Bronchial epithelial cell (primary cell): Measurements from ENCODE around the gene GPRIN1. TPM values are rescaled to one million over a fixed set of nuclear protein-coding genes. Genes with fewer than 3 reads are reported as not detected.
"Not testable (repeated sequence)": the region's sequence is repeated elsewhere in the genome, so short reads cannot be mapped to it uniquely, and the experiment has no call there.

Source experiments
- DNase-seq: peaks from one replicate; pipeline ENCODE4 v3.0.0-alpha.2; 2010; ENCODE audit warnings: low read depth
- FAIRE-seq: peaks from 2 replicates; lab custom pipeline; 2011; peaks lifted over from hg19 to GRCh38; lab: Jason Lieb, UNC
- H3K27me3 ChIP-seq: 2 replicates; pipeline ENCODE4 v1.5.1; 2011; ENCODE audit warnings: low read length; ENCODE audit not compliant: control insufficient read depth, insufficient read depth
- H3K36me3 ChIP-seq: 2 replicates; pipeline ENCODE4 v1.5.1; 2011; ENCODE audit warnings: low read length; ENCODE audit not compliant: control insufficient read depth, insufficient read depth
- H3K4me3 ChIP-seq: 2 replicates; pipeline ENCODE4 v1.5.1; 2011; ENCODE audit warnings: mild to moderate bottlenecking, low read depth, low read length, control low read depth
- total RNA-seq: library from RNA; depleted of rRNA; stranded (reverse); fragments of >200 nt; gene quantifications from 2 replicates; pipeline ENCODE4 v1.2.1, GENCODE V29; 2014
- TF ChIP-seq, protein P1 (sequence below): IDR thresholded peaks from 2 replicates; pipeline ENCODE4 v1.5.1; 2011; ENCODE audit warnings: mild to moderate bottlenecking, moderate library complexity, low read length, control low read depth, inconsistent platforms; ENCODE audit not compliant: insufficient read depth, severe bottlenecking

The GPRIN1 gene
- total RNA-seq, 1 donor from 2014 or later = 1.6 TPM

DNA sequence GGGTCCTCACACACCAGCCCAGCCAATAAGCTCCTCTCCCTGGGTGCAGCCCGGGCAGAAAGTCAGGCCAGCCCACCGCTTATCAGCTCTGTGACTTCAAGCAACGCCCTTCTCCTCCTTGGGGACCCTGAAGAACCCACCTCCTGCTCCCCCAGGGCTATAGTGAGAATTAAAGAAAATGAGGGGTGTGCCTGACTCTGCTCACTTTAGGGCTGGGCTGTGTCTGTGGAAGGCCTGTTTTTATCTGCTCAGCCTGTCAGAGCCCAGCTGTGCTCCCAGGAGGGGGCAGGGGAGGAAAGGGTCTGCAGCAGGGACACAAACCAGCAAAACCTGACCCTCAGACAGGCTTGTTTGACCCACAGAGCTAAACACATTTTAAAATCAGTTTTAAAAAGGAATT, 3.9 kb downstream of the GPRIN1 start:
- TF ChIP-seq, protein P1, sequence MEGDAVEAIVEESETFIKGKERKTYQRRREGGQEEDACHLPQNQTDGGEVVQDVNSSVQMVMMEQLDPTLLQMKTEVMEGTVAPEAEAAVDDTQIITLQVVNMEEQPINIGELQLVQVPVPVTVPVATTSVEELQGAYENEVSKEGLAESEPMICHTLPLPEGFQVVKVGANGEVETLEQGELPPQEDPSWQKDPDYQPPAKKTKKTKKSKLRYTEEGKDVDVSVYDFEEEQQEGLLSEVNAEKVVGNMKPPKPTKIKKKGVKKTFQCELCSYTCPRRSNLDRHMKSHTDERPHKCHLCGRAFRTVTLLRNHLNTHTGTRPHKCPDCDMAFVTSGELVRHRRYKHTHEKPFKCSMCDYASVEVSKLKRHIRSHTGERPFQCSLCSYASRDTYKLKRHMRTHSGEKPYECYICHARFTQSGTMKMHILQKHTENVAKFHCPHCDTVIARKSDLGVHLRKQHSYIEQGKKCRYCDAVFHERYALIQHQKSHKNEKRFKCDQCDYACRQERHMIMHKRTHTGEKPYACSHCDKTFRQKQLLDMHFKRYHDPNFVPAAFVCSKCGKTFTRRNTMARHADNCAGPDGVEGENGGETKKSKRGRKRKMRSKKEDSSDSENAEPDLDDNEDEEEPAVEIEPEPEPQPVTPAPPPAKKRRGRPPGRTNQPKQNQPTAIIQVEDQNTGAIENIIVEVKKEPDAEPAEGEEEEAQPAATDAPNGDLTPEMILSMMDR = no peak
- H3K27me3 ChIP-seq = no peaks in the 10 kb centered on the region
- H3K4me3 ChIP-seq = no peak overlapping the region
- no peaks in the 10 kb centered on the region for H3K36me3 ChIP-seq
- FAIRE-seq (no peak), DNase-seq (no peak)

DNA sequence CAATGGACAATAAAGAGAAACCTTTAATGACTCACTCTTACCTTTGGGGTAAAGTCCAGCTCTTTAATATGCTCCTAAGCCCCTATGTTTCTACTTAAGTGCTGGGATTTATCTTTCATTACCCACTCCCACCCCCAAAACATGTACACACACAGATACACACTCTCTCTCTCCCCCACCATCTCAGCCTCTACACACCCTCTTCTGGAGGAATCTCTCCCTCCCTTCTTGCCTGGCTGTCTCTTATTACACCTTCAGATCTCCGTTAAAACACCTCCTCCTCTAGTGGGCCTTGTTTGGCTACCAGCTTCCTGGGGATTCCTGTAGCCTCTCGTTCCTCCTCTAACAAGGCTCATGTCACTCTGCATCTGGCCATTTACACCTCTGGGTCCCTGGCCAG, 6.9 kb downstream of the GPRIN1 start:
- Histone ChIP-seq H3K4me3 (no peak overlapping the region), H3K27me3 (no peaks in the 10 kb centered on the region), H3K36me3 (no peaks in the 10 kb centered on the region)
- DNase-seq (no peak), FAIRE-seq (peak; percentile 18)
- TF ChIP-seq, protein P1 = no peak

DNA sequence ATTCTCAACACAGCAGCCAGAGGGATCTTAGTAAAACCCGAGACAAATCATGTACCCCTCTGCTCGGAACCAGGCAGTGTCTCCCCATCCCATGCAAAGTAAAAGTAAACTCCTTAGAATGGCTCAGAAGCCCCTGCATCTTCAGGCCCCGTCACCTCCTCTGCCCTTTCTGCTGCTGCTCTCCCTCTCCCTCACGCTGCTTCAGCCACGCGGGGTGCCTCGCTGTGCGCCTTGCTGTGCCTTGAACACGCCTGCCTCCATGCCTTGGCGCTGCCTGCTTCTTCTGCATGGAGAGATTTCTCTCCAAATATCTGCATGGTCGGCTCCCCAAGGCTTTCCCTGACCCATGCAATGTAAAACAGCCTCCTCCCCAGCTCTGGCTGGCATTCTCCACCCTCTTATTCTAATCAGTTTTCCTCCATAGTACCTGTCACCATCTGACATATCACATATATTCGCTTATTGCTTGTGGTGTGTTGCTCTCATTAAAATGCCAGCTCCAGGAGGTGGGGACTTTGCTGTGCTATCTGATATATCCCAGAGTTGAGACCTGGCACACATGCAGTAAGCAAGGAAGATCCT, 8.0 kb downstream of the GPRIN1 start:
- no peak for FAIRE-seq
- no peak for DNase-seq

DNA sequence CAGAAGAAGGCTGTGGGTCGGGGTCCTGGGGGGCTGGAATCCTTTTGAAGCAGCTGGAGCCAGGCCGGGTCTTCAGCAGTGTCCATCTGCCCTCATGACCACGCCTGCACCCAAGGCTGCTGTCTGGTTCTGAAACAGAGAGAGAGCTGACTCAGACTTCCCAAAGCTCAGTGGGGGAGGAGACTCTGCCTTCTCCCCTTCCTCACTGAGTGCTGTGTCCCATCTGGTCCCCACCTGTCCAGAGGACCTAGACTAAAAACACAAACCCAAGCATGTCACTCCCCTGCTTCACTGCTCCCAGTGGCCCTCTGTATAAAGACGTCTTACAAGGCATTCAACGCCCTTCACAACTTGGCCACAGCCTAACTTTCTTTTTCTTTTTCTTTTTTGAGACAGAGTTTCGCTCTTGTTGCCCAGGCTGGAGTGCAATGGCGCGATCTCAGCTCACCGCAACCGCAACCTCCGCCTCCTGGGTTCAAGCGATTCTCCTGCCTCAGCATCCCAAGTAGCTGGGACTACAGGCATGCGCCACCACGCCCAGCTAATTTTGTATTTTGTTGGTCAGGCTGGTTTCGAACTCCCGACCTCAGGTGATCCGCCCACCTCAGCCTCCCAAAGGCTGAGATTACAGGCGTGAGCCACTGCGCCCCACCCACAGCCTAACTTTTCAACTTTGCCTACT, 10.1 kb downstream of the GPRIN1 start:
- FAIRE-seq, H3K36me3 ChIP-seq, DNase-seq, H3K4me3 ChIP-seq, H3K27me3 ChIP-seq: not testable (repeated sequence)

More for the DNA sequence above, 8.0 kb downstream of the GPRIN1 start:
- TF ChIP-seq, protein P1 = no peak
- Histone ChIP-seq H3K27me3 (no peaks in the 10 kb centered on the region), H3K36me3 (no peaks in the 10 kb centered on the region), H3K4me3 (no peak overlapping the region)

DNA sequence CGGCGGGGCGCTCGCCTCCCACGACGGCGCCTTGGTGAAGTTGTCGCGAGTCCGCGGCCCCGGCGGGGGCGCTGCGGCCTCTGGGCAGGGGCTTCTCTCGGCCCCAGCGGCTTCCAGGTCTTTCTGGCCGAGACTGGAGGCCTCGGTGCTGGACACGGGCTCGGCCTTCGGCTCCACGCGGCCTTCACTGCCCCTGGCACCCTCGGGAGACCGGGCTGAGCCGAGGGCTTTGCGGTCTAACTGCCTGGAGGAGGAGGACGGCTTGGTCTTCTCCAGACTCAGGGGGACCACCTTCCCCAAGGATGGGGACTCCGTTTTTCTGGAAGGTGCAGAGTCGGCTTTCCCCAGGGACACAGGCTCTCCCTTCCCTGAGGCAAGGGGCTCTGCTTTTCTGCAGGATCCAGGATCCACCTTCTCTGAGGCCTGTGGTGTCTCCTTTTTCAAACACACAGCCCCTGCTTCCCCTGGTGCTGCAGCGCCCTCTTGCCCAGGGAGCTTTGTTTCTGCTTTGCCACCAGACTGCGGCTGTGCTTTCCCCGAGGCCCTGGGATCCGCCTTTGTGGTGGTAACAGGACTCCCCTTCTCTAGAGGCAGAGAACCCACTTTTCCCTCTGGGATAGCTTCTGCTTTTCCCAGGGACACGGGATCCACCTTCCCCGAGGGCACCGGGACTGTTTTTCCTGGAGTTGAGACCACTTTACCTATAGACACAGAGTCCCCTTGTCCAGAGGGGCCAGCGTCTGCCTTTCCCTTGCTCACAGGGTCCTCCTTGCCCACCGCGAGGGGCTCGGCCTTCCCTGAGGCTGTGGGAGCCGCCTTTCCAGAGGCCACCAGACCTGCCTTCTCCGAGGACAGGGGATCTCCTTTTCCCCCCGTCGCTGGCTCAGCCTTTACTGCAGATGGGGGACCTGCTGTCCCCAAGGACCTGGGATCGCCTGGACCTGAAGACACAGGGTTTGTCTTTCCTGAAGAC, 12.3 kb downstream of the GPRIN1 start:
- Histone ChIP-seq H3K27me3 (no peaks in the 10 kb centered on the region), H3K36me3 (no peaks in the 10 kb centered on the region), H3K4me3 (no peak overlapping the region)
- FAIRE-seq (no peak), DNase-seq (no peak)
- TF ChIP-seq, protein P1 = no peak
